WERI-Rb-1 (cell line): ENCODE measurements around the gene GDPD5.

ENCODE experiments used
- DNase-seq: peaks from one replicate; pipeline ENCODE4 v3.0.0-alpha.2; 2020
- H3K27ac ChIP-seq: fragments of 250-450 bp; sonication (Bioruptor Pico); 2 replicates; pipeline ENCODE4 v1.5.1; 2020; ENCODE audit warnings: mild to moderate bottlenecking, moderate library complexity
- H3K27me3 ChIP-seq: fragments of 250-450 bp; sonication (Bioruptor Pico); 2 replicates; pipeline ENCODE4 v1.5.1; 2021; ENCODE audit warnings: mild to moderate bottlenecking, low read depth, moderate library complexity; ENCODE audit not compliant: insufficient read depth, severe bottlenecking
- H3K36me3 ChIP-seq: fragments of 250-450 bp; sonication (Bioruptor Pico); 2 replicates; pipeline ENCODE4 v1.5.1; 2020; ENCODE audit warnings: mild to moderate bottlenecking, moderate library complexity
- H3K4me3 ChIP-seq: 2 replicates; pipeline ENCODE4 v1.5.1; 2011; ENCODE audit warnings: low read depth, mild to moderate bottlenecking, control low read depth, low read length
- H3K9me3 ChIP-seq: fragments of 250-450 bp; sonication (Bioruptor Pico); 2 replicates; pipeline ENCODE4 v1.5.1; 2021; ENCODE audit warnings: mild to moderate bottlenecking, moderate library complexity; ENCODE audit not compliant: severe bottlenecking
- CTCF ChIP-seq: IDR thresholded peaks from 2 replicates; pipeline ENCODE4 v1.5.1; 2011; ENCODE audit warnings: low read depth, mild to moderate bottlenecking, control low read depth, inconsistent platforms, low read length

The GDPD5 gene

GRCh38 chr11:75493626-75494025 is 32.1 kb downstream of the GDPD5 start:
- no peak for TF ChIP-seq CTCF
- Histone ChIP-seq H3K9me3 (no peaks in the 10 kb centered on the region), H3K27me3 (no peaks in the 10 kb centered on the region), H3K27ac (no peak overlapping the region), H3K4me3 (no peak overlapping the region), H3K36me3 (peaks cover 3% of the 10 kb centered on the region; the same call in 1 of the 2 replicates)
- DNase-seq = no peak

GRCh38 chr11:75492181-75492820 is 33.4 kb downstream of the GDPD5 start:
- TF ChIP-seq CTCF = no peak
- Histone ChIP-seq H3K27ac (no peak overlapping the region; the same call in 1 of the 2 replicates), H3K27me3 (no peaks in the 10 kb centered on the region), H3K9me3 (no peaks in the 10 kb centered on the region), H3K4me3 (no peak overlapping the region), H3K36me3 (peaks cover 5% of the 10 kb centered on the region; the same call in 1 of the 2 replicates)
- peak; percentile 52 for DNase-seq

- Histone ChIP-seq H3K36me3 (peaks cover 5% of the 10 kb centered on the region; the same call in 1 of the 2 replicates), H3K27ac (no peak overlapping the region), H3K9me3 (no peaks in the 10 kb centered on the region), H3K4me3 (no peak overlapping the region), H3K27me3 (no peaks in the 10 kb centered on the region)
- DNase-seq = no peak
- no peak for TF ChIP-seq CTCF
Observed at GRCh38 chr11:75491465-75491864, 34.3 kb downstream of the GDPD5 start.

- Histone ChIP-seq H3K27ac (no peak overlapping the region), H3K27me3 (no peaks in the 10 kb centered on the region), H3K9me3 (no peaks in the 10 kb centered on the region), H3K36me3 (peaks cover 5% of the 10 kb centered on the region; the same call in 1 of the 2 replicates), H3K4me3 (no peak overlapping the region)
- DNase-seq = no peak
- TF ChIP-seq CTCF = no peak
Observed at GRCh38 chr11:75490221-75491181, 35.2 kb downstream of the GDPD5 start.

- H3K36me3 ChIP-seq = peaks cover 5% of the 10 kb centered on the region; the same call in 1 of the 2 replicates
- no peak for TF ChIP-seq CTCF
- no peak overlapping the region for H3K4me3 ChIP-seq
- DNase-seq = no peak
- H3K27me3 ChIP-seq = no peaks in the 10 kb centered on the region
- no peaks in the 10 kb centered on the region for H3K9me3 ChIP-seq
- H3K27ac ChIP-seq = no peak overlapping the region
Observed at GRCh38 chr11:75487365-75487764, 38.4 kb downstream of the GDPD5 start.
